ENCODE measurements around the gene ZMPSTE24.
A peak's percentile ranks its signal among the peaks of the same experiment; 100 is the strongest.
"Not testable (repeated sequence)": the region's sequence is repeated elsewhere in the genome, so short reads cannot be mapped to it uniquely, and the experiment has no call there.

ZMPSTE24 gene

GRCh38 chr1:40257688-40258444, at the start of gene ZMPSTE24:
ZMPSTE24 (plus strand) TSS chr1:40258236; CDS start chr1:40258272, 36 bp downstream.
- DNase-seq (ENCODE audit: low read depth in 2 of 2): peak; percentile 96 to 97

GRCh38 chr1:40210511-40211204, 47.4 kb upstream of the ZMPSTE24 start:
- DNase-seq (ENCODE audit: low read depth in 2 of 2): no peak

GRCh38 chr1:40218333-40218732, 39.7 kb upstream of the ZMPSTE24 start:
- DNase-seq (ENCODE audit: low read depth in 2 of 2): no peak

- not testable (repeated sequence) for DNase-seq (ENCODE audit: low read depth in 2 of 2)
Observed at GRCh38 chr1:40221471-40221905, 36.5 kb upstream of the ZMPSTE24 start.

GRCh38 chr1:40221977-40222772, 35.9 kb upstream of the ZMPSTE24 start:
- no peak for DNase-seq (ENCODE audit: low read depth in 2 of 2)

- DNase-seq (ENCODE audit: low read depth in 2 of 2): no peak
Observed at GRCh38 chr1:40224040-40224439, 34.0 kb upstream of the ZMPSTE24 start.

- no peak for DNase-seq (ENCODE audit: low read depth in 2 of 2)
Observed at GRCh38 chr1:40226192-40226591, 31.8 kb upstream of the ZMPSTE24 start.

- no peak for DNase-seq (ENCODE audit: low read depth in 2 of 2)
Observed at GRCh38 chr1:40232444-40232843, 25.6 kb upstream of the ZMPSTE24 start.

GRCh38 chr1:40239626-40240025, 18.4 kb upstream of the ZMPSTE24 start:
- no peak for DNase-seq (ENCODE audit: low read depth in 2 of 2)

GRCh38 chr1:40240390-40240789, 17.6 kb upstream of the ZMPSTE24 start:
- DNase-seq (ENCODE audit: low read depth in 2 of 2): no peak

- no peak for DNase-seq (ENCODE audit: low read depth in 2 of 2)
Observed at GRCh38 chr1:40241362-40241761, 16.7 kb upstream of the ZMPSTE24 start.

GRCh38 chr1:40243351-40243750, 14.7 kb upstream of the ZMPSTE24 start:
- DNase-seq (ENCODE audit: low read depth in 2 of 2): no peak

GRCh38 chr1:40244138-40244744, 13.8 kb upstream of the ZMPSTE24 start:
- DNase-seq (ENCODE audit: low read depth in 2 of 2): no peak

GRCh38 chr1:40245686-40246085, 12.3 kb upstream of the ZMPSTE24 start:
- DNase-seq (ENCODE audit: low read depth in 2 of 2): no peak

- DNase-seq (ENCODE audit: low read depth in 2 of 2): no peak
Observed at GRCh38 chr1:40247655-40248054, 10.4 kb upstream of the ZMPSTE24 start, which contains the start of gene TMCO2. TMCO2 (plus strand) TSS chr1:40247937; CDS start chr1:40247994, 57 bp downstream.

- no peak for DNase-seq (ENCODE audit: low read depth in 2 of 2)
Observed at GRCh38 chr1:40248412-40248811, 9.6 kb upstream of the ZMPSTE24 start.

- DNase-seq (ENCODE audit: low read depth in 2 of 2): no peak
Observed at GRCh38 chr1:40251456-40251855, 6.6 kb upstream of the ZMPSTE24 start.

- DNase-seq (ENCODE audit: low read depth in 2 of 2): no peak
Observed at GRCh38 chr1:40252601-40253000, 5.4 kb upstream of the ZMPSTE24 start.

- no peak for DNase-seq (ENCODE audit: low read depth in 2 of 2)
Observed at GRCh38 chr1:40255231-40255630, 2.8 kb upstream of the ZMPSTE24 start.

GRCh38 chr1:40256401-40257084, 1.5 kb upstream of the ZMPSTE24 start:
- no peak for DNase-seq (ENCODE audit: low read depth in 2 of 2)

- DNase-seq (ENCODE audit: low read depth in 2 of 2): no peak
Observed at GRCh38 chr1:40257313-40257687, 736 bp upstream of the ZMPSTE24 start.
